ENCODE results near the gene LRRN4CL.

DNA sequence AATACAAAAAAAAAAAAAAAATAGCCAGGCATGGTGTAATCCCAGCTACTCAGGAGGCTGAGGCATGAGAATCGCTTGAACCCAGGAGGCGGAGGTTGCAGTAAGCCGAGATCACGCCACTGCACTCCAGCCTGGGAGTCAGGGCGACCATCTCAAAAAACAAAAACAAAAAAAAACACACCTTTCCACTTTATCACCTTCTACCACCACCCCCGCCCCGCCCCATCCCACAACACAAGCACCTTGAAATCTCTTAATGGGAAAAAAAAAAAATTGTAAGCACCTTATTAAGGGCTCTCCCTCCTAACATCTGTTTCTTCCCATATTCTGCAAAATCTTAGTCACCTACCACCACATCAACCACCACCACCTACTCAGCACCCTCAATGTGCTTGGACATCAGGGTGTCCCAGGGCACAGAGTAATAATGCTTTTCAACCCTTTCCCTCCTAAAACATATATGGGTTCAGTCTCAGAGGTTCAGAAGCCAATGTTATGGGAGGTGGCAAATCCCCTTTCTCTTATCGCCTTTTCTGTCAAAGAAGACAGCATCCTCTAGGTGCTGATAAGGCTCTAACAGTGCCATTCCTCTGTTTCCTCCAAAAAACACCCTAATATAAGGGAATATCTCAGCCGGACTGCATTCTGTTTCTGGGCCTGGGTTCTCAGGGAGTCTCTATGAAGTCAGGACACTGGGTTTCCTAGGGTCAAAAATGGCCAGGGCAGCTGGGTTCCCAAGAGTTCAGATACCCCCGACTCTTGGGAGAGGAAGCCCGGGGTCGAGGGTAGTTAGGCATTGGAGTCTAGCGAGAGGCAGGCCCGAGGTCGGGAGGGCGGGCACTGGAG, 36.9 kb downstream of the LRRN4CL start:
- TF ChIP-seq, protein P1, sequence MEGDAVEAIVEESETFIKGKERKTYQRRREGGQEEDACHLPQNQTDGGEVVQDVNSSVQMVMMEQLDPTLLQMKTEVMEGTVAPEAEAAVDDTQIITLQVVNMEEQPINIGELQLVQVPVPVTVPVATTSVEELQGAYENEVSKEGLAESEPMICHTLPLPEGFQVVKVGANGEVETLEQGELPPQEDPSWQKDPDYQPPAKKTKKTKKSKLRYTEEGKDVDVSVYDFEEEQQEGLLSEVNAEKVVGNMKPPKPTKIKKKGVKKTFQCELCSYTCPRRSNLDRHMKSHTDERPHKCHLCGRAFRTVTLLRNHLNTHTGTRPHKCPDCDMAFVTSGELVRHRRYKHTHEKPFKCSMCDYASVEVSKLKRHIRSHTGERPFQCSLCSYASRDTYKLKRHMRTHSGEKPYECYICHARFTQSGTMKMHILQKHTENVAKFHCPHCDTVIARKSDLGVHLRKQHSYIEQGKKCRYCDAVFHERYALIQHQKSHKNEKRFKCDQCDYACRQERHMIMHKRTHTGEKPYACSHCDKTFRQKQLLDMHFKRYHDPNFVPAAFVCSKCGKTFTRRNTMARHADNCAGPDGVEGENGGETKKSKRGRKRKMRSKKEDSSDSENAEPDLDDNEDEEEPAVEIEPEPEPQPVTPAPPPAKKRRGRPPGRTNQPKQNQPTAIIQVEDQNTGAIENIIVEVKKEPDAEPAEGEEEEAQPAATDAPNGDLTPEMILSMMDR (IDR thresholded peaks at IDR 0.05): no peak
- no peak for TF ChIP-seq ZFX (IDR thresholded peaks at IDR 0.05; ENCODE audit: borderline replicate concordance)
